AG04450 (cell line): ENCODE results near the gene SLC6A6. TPM values are rescaled to one million over a fixed set of nuclear protein-coding genes. Genes with fewer than 3 reads are reported as not detected.

ENCODE experiments used
- CTCF ChIA-PET: fragments of 300-600, 350-600 bp; formaldehyde crosslinking; extraction: SDS; loops from one replicate; lab custom pipeline; 2022; ENCODE audit warnings: antibody characterized with exemption, inconsistent platforms; lab: Charles Lee
- POLR2A ChIA-PET: fragments of 350-600 bp; formaldehyde crosslinking; extraction: SDS; loops from one replicate; lab custom pipeline; 2021; ENCODE audit warnings: antibody characterized with exemption, inconsistent platforms; lab: Yijun Ruan, JAX
- DNase-seq: peaks from one replicate; pipeline ENCODE4 v3.0.0-alpha.2; 2011; ENCODE audit warnings: low read depth, low spot score
- H3K27ac ChIP-seq: one replicate; pipeline ENCODE4 v1.5.1; 2012; ENCODE audit warnings: low read depth, low read length, control low read depth
- H3K27me3 ChIP-seq: one replicate; pipeline ENCODE4 v1.6.0; 2012; ENCODE audit warnings: low read length; ENCODE audit not compliant: control insufficient read depth, insufficient read depth
- H3K4me3 ChIP-seq: 2 replicates; pipeline ENCODE4 v1.5.1; 2011; ENCODE audit warnings: mild to moderate bottlenecking, low read depth, low read length, control low read depth
- H3K9me3 ChIP-seq: 2 replicates; pipeline ENCODE4 v1.5.1; 2012; ENCODE audit warnings: low read length; ENCODE audit not compliant: control insufficient read depth, insufficient read depth
- polyA plus RNA-seq: library from polyadenylated mRNA; depleted of rRNA; stranded (reverse); fragments of >200 nt; gene quantifications from 2 replicates; pipeline ENCODE4 v1.2.3, GENCODE V29; 2011
- TF ChIP-seq, protein P1 (sequence below): IDR thresholded peaks from 2 replicates; pipeline ENCODE4 v1.5.1; 2011; ENCODE audit warnings: low read depth, low read length, control low read depth, inconsistent platforms

The SLC6A6 gene
- polyA plus RNA-seq, 1 experiment = 30.8 TPM

- H3K27me3 ChIP-seq = no peaks in the 10 kb centered on the region
- POLR2A ChIA-PET = interaction anchor here (2.2 kb wide), 1 partner anchor 10 kb away, joined by 8 read pairs; no protein-coding TSS in a partner anchor
Measured at GRCh38 chr3:14441920-14442300, 39.5 kb downstream of the SLC6A6 start.

DNA sequence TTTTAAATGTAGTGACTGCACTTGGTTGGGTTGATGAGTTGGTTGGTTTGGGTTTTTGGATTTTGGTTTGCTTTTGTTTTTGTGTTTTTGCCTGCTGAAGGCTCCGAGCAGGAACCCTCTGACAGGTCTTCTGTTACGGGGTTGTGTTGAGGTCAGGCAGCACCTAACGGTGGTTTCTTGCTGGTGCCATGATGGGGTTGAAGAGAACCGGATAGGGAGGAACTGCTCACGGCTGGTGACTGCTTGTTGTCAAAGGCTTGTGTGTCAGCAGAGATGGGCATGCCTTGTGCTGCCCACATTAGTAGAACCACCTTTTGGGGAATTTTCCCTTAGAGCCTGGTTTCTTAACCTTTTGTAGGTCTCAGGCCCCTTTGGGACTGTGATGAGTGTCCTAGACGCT lies 42.0 kb downstream of the SLC6A6 start:
- Histone ChIP-seq H3K27me3 (no peaks in the 10 kb centered on the region), H3K9me3 (no peaks in the 10 kb centered on the region; the same call in 1 of the 2 replicates), H3K27ac (no peak overlapping the region), H3K4me3 (no peak overlapping the region)
- no peak for DNase-seq
- TF ChIP-seq, protein P1, sequence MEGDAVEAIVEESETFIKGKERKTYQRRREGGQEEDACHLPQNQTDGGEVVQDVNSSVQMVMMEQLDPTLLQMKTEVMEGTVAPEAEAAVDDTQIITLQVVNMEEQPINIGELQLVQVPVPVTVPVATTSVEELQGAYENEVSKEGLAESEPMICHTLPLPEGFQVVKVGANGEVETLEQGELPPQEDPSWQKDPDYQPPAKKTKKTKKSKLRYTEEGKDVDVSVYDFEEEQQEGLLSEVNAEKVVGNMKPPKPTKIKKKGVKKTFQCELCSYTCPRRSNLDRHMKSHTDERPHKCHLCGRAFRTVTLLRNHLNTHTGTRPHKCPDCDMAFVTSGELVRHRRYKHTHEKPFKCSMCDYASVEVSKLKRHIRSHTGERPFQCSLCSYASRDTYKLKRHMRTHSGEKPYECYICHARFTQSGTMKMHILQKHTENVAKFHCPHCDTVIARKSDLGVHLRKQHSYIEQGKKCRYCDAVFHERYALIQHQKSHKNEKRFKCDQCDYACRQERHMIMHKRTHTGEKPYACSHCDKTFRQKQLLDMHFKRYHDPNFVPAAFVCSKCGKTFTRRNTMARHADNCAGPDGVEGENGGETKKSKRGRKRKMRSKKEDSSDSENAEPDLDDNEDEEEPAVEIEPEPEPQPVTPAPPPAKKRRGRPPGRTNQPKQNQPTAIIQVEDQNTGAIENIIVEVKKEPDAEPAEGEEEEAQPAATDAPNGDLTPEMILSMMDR = no peak
- ChIA-PET POLR2A (no interaction called here), CTCF (no interaction called here)

More at GRCh38 chr3:14441920-14442300, 39.5 kb downstream of the SLC6A6 start:
- TF ChIP-seq, protein P1 = no peak
- no peak for DNase-seq
- Histone ChIP-seq H3K27ac (no peak overlapping the region), H3K9me3 (no peaks in the 10 kb centered on the region), H3K4me3 (no peak overlapping the region)
- CTCF ChIA-PET = interaction anchor here (2.2 kb wide), 1 partner anchor 238 kb away, joined by 9 read pairs; no protein-coding TSS in a partner anchor

- ChIA-PET CTCF (interaction anchor here (2.2 kb wide), 1 partner anchor 242 kb away, joined by 6 read pairs; no protein-coding TSS in a partner anchor), POLR2A (no interaction called here)
- no peak overlapping the region for H3K27ac ChIP-seq
- H3K27me3 ChIP-seq = no peaks in the 10 kb centered on the region
- no peaks in the 10 kb centered on the region; the same call in 1 of the 2 replicates for H3K9me3 ChIP-seq
- H3K4me3 ChIP-seq = no peak overlapping the region
- TF ChIP-seq, protein P1 = no peak
- DNase-seq = no peak
Measured at GRCh38 chr3:14445773-14446172, 43.4 kb downstream of the SLC6A6 start.

DNA sequence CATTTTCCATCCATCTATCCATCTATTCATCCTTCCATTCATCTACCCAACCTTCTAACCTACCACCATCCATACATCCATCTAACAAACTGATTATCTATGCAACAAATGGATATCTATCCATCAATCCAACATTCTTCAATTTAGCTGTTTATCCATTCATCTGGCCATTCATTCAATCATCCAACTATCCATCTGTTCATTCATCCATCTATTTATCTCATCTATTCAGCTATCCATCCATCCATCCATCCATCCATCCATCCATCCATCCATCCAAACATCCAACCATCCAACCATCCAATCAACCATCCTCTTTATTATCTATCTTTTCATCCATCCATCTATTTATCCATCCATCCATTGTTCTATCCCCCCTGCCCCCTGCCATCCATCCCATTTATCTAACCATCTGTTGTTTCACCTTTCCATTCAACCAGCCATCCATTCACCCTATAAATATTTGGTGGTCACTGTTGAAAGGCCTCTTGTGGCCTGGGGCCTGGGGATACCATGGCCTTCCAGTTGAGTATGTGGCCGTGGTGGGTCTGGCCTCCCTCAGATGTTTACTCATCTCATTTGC lies 44.7 kb downstream of the SLC6A6 start:
- no peak for DNase-seq
- ChIA-PET POLR2A (no interaction called here), CTCF (interaction anchor here (2.2 kb wide), 1 partner anchor 244 kb away, joined by 6 read pairs; no protein-coding TSS in a partner anchor)
- Histone ChIP-seq H3K9me3 (no peaks in the 10 kb centered on the region; the same call in 1 of the 2 replicates), H3K4me3 (no peak overlapping the region), H3K27me3 (no peaks in the 10 kb centered on the region), H3K27ac (no peak overlapping the region)
- TF ChIP-seq, protein P1 = no peak

GRCh38 chr3:14448063-14448462 lies 45.7 kb downstream of the SLC6A6 start:
- H3K9me3 ChIP-seq = no peaks in the 10 kb centered on the region; the same call in 1 of the 2 replicates
- TF ChIP-seq, protein P1 = no peak
- no peak overlapping the region for H3K4me3 ChIP-seq
- H3K27me3 ChIP-seq = no peaks in the 10 kb centered on the region
- CTCF ChIA-PET = interaction anchor here (0.7 kb wide), 1 partner anchor 245 kb away, joined by 3 read pairs; no protein-coding TSS in a partner anchor
- H3K27ac ChIP-seq = no peak overlapping the region
- POLR2A ChIA-PET = no interaction called here
- no peak for DNase-seq
